ENCODE results near the gene SAP130.

The SAP130 gene

GRCh38 chr2:128024816-128025215, 3.0 kb downstream of the SAP130 start:
- no peak for DNase-seq

- DNase-seq, result no peak
Observed at GRCh38 chr2:128017561-128017960, 10.3 kb downstream of the SAP130 start.

DNA sequence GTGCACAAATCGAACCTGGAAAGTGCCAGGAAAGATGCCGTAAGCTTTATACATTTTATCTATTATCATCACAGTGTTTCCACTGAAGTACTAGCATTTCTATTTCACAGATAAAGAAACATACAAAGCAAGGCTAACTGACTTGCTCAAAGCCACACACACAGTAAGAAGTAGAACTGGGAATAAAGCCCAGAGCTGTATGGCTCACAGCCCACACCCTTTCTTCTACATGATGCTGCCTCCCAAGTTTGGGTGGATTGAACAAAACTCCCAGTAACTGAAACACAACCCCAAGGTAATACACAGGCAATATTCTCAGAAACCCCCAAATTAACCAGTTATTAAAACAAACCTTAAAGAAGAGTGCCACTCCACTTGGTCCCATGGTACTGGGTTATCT, 11.2 kb downstream of the SAP130 start:
- DNase-seq, result no peak

DNA sequence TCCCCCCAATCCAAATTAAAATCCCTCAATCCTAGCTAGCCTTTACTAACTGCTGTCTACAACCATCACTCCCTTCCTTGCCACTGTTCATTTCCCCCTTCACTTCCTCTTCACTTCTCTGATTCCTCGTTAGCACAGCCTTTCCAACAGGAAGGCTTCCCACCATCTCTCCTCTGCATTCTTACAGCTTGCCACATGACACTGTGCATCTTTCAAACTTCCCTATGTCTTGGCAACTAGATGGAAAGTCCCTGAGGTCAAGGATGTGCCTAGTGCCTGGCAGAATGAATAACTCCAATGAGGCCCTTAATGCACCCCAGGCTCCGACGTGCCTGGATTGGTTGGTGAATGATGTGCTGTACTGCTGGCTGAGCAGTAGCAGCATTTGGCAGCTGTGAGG, 15.2 kb downstream of the SAP130 start:
- DNase-seq, result no peak

DNA sequence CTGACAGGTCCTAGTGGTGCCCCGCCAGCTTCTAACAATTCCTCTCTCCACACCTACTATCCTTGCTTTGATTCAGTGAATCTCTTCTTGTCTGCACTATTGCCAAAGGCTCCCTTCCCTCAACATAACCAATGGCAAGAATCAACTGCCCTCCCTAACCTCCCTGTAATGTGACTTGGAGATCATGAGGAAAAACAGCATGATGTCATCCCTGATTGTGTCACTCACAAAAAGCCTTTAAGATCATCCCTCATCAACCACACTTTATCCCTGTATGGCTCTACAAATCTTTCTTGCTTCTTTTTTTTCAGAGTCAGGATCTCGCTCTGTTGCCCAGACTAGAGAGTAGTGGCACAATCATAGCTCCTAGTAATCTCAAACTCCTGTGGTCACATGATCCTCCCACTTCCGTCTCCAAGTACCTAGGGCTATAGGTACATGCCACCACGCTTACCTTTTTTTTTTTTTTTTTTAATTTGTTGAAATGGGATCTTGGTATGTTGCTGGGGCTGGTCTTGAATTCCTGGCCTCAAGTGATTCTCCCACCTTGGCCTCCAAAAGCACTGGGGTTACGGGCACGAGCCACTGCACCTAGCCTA, 19.7 kb downstream of the SAP130 start:
- DNase-seq, result no peak

DNA sequence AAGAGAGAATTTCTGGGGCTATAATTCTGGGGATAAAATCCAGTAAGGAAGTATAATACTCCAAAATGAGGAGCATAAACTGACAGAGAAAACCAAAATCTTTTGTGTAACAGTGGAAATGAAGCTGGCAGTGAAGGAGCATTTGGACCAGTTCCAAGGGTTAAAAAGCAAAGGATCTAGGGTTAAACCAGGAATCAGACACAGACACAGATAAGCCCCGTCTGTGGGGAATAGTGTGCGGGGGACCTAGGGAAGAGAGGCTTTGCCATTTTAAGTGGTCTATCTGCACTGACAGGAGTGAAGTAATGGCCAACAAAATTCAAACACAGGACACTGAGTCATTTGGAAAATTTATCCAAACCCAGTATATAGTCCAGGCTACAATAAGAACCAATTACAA, 23.4 kb downstream of the SAP130 start:
- DNase-seq, result no peak

DNA sequence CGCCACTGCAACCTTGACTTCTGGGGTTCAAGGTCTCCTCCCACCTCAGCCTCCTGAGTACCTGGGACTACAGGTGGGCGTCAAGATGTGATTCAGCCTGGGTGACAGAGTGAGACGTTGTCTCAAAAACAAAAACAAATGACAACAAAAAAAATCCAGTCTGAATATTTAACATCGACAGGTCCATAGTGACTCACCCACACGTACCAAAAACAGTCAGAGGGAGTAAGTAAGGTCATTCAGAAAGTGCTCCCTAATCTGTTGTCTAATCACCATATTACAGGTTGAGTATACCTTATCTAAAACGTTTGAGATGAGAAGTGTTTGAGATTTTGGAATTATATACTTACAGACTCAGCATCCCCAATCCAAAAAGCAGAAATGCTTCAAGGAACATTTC, 24.4 kb downstream of the SAP130 start:
- no peak for DNase-seq

GRCh38 chr2:127996160-127996559, 31.7 kb downstream of the SAP130 start:
- DNase-seq, result no peak

DNA sequence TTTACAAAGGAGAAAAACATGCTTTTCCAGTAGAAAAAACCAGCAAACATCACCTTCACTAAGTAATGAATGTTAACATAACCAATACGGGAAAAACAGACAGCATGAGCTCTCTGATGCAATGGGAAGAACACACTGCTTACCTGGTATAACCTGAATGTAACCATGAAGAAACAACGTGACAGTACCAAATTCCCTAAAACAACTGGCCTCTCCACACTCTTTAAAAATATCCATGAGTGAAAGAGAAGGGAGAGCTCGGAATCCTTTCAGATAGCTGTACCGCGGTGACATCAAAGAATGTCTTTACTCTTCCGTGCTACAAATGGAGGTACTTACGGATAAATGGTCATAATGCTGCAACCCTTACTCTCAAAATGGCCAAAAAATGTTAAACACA, 32.1 kb downstream of the SAP130 start:
- DNase-seq, result no peak

- DNase-seq, result no peak
Observed at GRCh38 chr2:127993659-127994058, 34.2 kb downstream of the SAP130 start.

GRCh38 chr2:127991742-127992141, 36.1 kb downstream of the SAP130 start:
- no peak for DNase-seq

DNA sequence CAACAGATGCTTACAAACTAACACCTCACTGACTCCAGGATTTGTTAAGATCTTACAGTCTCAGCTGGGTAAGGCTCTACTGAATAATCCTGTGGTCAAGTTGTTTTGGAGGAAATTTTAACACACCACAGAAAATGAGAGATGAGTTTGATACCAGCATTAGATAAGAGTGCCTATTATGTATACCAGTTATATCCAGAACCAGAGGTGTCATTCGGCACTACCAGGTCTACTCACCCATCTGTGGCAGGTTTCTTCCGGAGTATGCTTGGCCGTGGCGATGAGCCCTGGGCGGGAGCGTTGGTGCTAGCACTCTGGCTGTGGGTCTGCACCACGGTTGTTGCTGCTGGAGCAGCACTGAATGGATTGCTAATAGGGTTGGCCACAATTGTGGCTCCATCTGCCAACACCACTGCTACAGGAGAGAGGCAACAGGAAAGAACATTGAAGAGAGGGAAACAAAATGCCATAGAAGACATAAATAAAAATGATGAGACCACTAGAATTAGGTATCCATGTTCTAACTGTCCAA, 41.2 kb downstream of the SAP130 start:
- no peak for DNase-seq

- DNase-seq, result no peak
Observed at GRCh38 chr2:127985735-127986134, 42.1 kb downstream of the SAP130 start.

- no peak for DNase-seq
Observed at GRCh38 chr2:127985026-127985734, 42.7 kb downstream of the SAP130 start.

DNA sequence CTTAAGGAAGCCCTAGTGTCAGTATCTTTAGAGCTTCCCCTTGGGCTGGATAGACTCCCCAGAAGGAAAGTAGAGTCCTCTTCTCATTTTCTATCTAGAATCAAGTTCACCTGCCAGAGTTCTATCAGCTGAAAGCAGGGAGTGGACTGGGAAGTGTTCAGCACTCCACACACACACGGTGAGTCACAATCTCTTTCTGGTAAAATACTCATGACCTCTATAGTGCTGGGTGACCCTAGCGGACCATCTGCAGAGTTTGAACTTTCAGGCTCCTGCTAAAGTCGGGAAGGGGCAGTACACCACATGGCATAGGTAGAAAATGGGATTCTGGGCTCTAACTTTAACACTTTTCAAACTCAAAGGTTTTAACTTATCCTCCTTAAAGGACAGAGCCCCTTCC, 43.3 kb downstream of the SAP130 start:
- DNase-seq, result no peak

GRCh38 chr2:127969446-127969845, 58.4 kb downstream of the SAP130 start:
- DNase-seq, result no peak

DNA sequence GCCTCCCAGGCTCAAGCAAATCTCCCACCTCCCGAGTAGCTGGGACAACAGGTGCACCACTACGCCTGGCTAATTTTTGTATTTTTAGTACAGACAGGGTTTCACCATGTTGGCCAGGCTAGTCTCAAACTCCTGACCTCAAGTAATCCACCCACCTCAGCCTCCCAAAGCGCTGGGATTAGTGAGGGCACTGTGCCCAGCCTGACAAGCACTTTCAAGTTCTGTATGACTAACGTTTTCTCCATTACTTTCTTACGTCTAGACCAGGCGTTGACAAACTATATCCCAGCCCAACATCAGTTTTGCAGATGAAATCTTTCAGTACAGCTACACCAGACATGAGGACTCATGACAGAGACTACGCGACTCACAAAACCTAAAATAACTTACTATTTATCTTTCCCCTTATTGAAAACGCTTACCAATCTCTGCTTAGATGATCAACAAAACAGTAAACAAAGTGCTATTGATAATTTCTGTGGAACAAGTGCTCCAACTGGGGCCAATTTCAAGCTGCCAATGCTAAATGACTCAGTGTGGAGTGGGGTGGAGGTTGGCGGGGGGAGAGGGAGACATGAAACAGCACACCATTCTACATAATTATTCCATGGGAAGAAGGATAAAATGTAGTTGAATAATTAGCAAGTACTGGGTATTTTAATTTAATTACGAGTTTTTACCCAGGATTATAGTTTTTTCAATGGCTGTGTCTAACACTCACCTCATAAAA, 59.1 kb downstream of the SAP130 start:
- DNase-seq, result no peak

GRCh38 chr2:127961729-127962128, 66.1 kb downstream of the SAP130 start:
- DNase-seq, result no peak

- DNase-seq, result no peak
Observed at GRCh38 chr2:127957240-127957639, 70.6 kb downstream of the SAP130 start.

- no peak for DNase-seq
Observed at GRCh38 chr2:127954857-127955256, 73.0 kb downstream of the SAP130 start.

- DNase-seq, result no peak
Observed at GRCh38 chr2:127953849-127954248, 74.0 kb downstream of the SAP130 start.

DNA sequence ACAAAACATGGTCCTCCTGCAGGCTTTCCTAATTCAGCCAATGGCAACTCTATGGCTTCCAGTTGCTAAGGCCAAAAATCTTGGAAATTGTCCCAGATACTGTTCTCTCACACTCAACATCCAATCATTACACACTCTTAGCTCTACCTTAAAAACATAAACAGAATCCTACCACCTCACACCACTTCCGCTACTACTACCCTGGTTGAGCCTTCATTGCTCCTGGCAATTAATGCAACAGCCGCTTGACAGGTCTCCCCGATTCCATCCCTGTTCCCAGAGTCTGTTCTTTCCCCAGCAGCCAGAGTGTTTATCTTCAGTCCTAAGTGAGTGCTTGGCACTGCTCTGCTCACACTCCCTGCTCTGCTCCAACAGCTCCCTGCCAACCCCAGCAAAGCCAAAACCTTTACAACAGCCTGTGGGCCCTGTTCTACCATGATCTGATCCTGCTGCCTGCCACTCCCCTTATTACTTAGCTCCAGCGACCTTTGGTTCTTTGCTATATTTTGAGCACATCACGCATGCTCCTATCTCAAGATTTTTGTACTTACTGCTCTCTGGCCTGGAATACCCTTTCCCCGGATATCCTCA, 74.6 kb downstream of the SAP130 start:
- no peak for DNase-seq

DNA sequence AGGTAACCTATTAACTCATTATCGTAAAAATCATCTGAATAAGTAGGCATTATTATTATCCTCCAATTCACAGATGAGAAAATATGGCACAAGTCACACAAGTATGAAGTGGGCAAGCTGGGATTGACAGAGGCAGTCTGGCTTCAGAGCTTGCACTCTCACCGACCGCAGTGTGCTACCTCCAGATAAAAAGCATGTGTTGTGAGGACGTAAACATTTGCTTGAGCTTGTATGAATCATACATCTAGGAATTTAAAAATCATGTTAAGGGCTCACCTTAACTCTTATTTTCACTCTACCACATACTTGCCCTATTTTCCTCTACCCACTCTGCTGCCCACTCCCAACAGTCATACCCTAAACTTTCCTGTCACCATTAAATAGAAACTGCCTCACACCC, 76.8 kb downstream of the SAP130 start:
- no peak for DNase-seq

DNA sequence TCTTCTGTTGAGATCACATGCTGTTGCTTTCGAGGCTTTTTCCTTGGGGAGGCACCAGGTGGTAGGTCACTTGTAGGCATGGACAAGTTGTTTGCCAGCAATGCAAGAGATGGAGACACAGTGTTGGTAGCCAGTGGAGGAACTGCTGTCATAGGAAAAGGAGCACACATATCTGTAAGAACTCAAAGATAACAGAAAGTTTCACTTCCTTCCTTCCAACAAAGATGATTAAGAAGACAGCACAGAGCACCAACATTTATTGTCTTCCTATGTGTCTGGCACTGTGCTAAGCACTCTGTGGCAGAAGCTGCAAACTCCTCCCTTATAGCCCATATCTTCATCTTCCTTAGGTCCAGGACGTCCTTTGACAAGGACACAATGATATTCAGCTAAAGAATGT, 77.6 kb downstream of the SAP130 start:
- no peak for DNase-seq
